ENCODE measurements around the gene TAF8.
A peak's percentile ranks its signal among the peaks of the same experiment; 100 is the strongest.

TAF8 gene

DNA sequence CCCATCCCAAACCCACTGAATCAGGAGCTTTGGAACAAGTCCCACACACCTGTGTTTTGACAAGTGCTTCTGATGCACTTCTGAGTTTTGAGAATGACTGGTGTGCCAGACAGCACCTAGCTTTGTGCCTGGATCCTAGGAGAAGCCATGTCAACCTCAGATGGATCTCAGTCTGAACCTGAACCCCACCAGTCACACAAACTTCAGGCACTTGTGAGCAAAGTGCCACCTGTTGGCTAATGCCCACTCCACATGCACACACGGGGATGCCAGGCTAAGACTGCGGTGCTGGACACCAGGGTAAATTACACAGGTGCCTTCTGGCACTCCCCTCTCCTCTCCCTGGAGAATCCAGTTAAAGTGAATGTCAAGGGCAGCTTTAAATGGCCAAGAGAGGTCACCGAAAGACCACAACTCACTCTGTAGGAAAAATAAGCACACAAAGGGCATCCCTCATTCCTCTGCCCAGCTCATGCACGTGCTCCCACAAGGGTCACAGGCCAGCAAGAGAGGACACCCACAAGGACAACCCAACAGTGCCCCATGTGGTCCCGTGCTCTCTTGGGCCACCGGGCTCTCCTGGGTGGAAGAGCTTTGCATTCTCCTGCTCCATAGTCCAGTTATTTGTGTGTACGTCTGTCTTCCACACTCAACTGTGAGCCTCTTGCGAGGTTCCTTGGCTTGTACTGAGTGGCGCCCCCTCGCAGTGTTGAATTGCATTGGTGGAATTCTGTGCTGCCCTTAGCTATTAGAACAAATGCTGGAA, 45.6 kb downstream of the TAF8 start:
- DNase-seq (ENCODE audit: low read depth) = no peak

GRCh38 chr6:42099340-42100028, 49.2 kb downstream of the TAF8 start:
- DNase-seq (ENCODE audit: low read depth) = no peak

GRCh38 chr6:42100029-42100901, 49.9 kb downstream of the TAF8 start:
- DNase-seq (ENCODE audit: low read depth) = no peak

DNA sequence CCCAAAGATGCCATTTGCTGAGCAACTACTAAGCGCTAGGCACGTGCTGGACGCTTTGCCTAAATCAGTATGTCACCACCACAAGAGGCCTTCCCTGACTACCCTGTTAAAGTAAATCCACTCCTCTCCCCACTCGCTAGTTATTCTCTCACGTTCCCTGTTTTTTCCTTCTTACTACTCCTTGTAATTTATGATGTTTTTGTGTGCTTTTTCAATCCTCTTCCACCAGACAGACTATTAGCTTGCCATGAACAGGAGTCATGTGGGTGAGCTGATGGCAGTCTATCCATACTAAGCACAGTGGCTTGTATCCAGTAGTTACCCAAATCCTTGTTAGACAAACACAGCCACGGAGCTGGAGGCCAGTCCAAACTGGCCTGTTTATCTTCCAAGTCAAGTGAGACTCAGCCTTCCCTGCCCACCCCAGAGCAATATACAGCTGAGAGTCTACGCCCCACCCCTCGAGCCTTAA, 50.9 kb downstream of the TAF8 start:
- DNase-seq (ENCODE audit: low read depth) = no peak

DNA sequence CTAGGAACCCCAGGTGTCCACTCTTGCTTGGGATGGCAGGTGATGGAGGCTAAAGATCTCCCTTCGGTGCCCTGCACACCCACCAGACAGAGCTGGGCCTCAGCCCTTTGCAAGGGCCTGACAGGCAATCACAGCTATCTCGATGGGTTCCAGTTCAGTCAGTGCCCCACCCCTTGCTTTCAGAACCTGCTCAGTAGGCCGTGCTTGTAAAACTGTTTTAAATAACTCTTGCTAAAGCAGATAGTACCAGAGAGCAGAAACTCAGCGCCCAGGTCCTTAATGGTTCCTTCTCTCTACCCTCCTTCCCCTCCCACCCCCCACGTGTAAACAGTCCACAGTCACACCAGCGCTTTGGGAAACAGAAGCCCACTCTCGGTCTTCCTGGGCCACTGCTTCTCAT, 52.9 kb downstream of the TAF8 start:
- no peak for DNase-seq (ENCODE audit: low read depth)

DNA sequence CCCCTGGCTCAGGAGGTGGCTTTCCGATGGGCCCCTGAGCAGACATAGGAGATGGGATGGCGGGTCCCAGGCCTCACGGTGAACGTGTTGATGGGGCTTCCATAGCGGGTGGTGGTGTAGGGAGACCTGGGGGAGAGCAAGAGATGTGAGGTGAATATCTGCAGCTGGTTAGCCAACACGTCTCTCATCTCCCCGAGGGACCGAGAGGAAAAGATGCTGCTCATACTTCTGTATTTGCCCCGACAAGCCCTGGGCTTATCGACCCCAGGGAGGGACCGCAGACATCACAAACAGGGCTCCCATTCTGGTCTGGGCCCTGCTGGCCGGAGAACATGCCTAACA, 53.4 kb downstream of the TAF8 start:
- DNase-seq (ENCODE audit: low read depth) = no peak

DNA sequence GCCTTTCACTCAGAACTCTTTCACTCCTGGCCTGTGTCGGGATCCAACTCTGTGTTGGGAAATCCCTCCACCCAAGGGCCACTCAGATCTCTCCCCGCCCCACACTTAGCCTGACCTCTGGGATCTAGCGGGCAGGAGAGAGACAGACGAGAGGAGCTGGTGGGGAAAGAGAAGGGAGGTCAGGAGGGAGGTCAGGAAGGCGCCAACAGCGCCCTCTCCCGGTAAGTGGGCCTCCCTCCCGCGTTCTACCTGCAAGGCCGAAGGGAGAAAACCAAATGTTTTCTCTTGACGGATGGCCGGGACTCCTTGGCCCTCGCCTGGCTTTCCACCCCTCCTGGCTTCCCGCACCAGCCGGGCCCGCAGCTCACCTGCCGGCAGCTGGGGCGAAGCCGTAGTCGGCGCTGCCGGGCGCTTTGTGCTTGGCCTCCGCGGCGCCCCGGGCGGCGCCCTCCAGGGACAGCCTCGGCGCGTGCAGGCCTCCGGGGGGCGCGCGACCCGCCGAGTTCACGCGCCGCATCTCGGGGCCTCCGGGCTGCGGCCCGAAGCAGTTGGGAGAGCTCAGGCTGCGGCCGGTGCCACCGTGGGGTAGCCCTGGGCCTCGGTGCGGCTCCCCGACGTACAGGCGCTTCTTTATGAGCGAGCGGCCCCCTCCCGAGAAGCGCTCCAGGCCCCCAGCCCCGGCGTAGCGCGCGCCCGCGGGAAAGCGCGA, 53.9 kb downstream of the TAF8 start:
- peak; percentile 50 for DNase-seq (ENCODE audit: low read depth)

- DNase-seq (ENCODE audit: low read depth) = no peak
Measured at GRCh38 chr6:42104804-42105125, 54.4 kb downstream of the TAF8 start.

DNA sequence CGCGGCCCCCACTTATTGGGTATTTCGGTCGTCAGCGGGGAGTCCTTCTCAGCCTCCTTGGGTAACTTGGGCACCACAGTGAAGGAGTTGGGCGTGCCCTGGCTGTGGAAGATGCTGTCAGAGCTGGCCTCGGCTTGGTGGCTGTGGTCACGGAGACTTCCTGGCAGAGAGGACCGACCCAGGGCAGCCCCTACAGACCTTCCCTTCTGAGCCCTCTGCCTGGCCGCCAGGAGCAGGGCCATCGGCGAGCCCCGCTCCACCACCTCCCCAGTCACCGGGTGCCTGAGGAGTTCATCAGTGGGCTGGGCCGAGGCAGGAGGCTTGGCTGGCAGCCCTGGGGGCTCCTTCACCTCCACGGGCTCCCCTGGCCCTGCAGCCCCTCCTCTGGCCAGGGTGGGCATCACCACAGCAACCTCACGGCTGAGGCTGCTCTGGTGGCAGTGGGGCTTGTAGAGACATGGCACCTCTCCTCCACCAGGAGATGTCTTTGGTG, 54.9 kb downstream of the TAF8 start:
- no peak for DNase-seq (ENCODE audit: low read depth)

GRCh38 chr6:42105709-42106108, 55.4 kb downstream of the TAF8 start:
- no peak for DNase-seq (ENCODE audit: low read depth)

DNA sequence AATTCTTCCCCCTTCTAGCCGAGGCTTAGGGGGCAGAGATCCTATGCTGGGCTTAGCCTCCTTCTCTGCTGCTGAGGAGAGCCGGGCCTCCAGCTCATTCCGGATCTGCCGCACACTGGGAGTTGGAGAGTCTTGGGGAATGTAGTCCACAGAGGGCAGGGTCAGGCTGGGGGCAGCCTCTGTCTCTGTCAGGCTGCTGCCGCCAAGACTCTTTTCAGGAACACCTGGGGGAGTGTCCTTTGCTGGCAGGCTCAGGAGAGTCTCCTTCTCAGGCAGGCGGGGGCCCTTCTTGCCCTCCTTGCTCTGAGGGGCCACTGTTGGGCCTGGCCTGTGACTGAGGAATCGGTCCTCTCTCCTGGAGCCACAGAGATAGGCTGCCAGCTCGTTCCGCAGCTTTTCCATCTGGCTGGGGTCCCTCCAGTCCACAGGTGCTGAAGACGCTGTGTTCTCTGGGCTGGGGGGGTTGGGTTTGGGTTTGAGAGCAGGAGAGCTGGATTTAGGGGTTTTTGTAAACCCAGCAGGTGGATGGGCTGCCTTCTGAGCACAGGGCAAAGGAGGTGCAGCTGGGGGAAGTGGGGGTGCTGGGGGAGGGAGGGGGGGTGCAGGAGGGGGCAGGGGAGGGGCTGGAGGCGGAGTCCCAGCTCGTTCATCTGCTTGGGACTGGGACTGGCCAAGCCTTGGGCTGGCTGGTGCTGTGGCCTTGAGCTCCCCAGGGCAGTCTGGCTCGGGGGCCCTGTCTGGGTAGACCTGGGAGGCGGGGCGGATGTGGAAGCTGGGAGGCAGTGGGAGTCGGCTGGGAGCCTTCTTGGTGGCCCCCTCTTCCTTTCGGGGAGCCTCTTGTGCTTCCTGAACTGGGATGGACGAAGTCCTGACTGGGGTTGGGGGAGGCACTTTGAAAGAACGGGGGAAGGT, 56.0 kb downstream of the TAF8 start:
- DNase-seq (ENCODE audit: low read depth) = no peak

DNA sequence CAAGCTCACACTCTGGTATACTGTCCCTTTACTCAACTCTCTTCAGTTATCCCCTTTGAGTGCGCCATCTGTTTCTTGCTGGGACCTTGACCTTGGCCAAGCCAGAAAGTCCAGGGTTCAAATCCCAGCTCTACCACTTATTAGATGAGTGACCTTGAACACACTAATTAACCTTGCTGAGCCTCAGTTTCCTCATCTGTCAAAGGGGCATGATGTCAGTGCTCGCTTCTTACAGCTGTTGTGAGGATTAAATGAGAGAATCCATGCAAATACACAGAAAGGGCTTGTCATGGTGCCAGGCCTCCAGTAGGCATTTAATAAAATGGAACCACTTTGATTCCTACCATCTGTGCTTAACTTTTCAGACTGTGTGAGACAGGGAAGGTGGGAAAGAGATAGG, 57.7 kb downstream of the TAF8 start:
- no peak for DNase-seq (ENCODE audit: low read depth)

- no peak for DNase-seq (ENCODE audit: low read depth)
Measured at GRCh38 chr6:42110683-42111082, 60.4 kb downstream of the TAF8 start.

DNA sequence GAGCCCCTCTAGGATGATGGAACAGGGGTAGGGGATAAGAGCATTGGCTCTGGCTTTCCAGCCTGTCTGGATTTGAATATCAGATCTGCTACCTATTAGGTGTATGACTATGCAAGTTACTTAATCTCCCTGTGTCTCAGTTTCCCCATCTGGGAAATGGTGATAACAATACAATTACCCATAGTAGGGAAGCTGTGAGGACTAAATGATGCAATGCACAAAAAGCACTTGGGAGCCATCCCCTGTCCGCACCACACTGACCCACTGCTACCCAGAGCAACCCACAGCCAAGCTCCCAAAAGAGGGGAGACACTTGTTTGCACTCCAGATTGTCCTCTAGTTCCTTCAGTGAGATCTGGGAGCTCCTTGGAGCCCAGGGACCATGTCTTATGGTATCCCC, 62.0 kb downstream of the TAF8 start:
- no peak for DNase-seq (ENCODE audit: low read depth)

DNA sequence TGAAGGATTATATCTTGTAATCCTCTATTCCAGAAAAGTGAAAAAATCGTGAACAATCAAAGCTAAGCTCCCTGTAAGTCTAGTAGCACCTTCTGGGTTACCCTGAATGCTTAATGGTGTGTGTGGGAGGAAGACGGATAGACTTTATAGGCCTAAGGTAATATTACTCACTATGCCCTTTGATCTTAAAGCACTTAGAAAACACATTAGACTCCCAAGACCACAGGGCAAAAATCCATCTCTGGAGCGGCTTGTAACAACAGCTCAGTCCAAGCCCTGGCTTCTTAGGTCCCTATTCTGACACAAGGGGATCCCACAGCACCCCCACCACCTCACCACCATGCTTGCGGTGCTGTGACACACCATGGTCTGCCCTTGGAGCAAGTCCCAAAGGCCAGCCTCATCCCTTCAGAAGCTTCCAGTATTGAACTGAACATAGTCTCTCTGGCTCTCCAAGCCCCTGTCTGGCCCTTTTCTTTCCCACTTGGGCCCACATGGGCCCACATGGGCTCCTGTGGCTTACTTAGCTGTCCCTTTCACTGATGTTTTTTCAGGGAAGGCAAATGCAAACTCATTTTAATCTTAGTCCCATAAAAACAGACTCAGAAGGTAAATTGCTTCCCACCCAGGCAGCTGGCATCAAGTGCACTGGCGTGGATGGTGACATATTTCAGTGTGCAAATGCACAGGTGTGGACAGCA, 63.8 kb downstream of the TAF8 start:
- no peak for DNase-seq (ENCODE audit: low read depth)

- no peak for DNase-seq (ENCODE audit: low read depth)
Measured at GRCh38 chr6:42117843-42118161, 67.5 kb downstream of the TAF8 start.

DNA sequence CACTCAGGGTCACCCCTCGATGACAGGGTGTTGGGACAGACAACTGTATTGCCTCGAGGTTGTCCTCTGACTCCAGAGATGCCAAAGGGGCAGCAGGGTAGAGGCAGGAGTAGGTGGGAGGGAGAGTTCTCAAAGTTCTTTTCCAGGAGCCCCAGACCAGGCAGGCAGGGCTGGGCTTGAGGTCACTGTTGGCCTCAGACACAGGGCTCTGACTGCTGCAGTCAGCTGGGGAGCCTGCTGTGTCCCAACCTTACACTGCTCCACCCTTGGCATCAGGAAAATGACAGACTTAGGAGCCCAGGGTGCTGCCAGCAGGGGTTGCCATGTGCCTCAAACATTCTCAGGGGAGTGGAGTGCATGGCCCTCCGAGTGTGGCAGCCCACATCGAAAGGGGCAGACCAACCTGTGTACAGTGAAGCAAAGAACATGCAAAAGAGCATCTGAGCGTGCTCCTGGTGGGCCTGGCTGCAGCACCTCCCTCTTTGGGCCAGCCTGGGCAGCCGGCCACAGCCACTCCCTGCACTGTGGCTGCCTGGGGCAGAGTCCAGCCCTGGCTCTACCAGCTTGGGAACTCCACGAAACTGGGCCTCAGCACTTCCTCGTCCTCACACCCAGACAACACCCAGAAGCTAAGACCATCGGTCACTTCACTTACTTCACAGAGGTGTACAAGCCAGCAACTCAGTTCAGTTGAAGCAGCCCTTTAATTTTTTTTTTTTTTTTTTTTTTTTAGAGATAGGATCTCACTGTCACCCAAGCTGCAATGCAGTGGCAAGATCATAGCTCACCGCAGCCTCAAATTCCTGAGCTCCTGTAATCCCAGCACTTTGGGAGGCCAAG, 68.1 kb downstream of the TAF8 start:
- DNase-seq (ENCODE audit: low read depth) = no peak

- DNase-seq (ENCODE audit: low read depth) = no peak
Measured at GRCh38 chr6:42120895-42121865, 70.9 kb downstream of the TAF8 start.
